ELF-1 (cell line): Measurements from ENCODE around the gene TWF2.

Source experiments
- DNase-seq: peaks from one replicate; pipeline ENCODE4 v3.0.0-alpha.2; 2016; ENCODE audit warnings: low read depth, low spot score

TWF2 gene

GRCh38 chr3:52257911-52258310 lies 19.0 kb upstream of the TWF2 start:
- DNase-seq = no peak

DNA sequence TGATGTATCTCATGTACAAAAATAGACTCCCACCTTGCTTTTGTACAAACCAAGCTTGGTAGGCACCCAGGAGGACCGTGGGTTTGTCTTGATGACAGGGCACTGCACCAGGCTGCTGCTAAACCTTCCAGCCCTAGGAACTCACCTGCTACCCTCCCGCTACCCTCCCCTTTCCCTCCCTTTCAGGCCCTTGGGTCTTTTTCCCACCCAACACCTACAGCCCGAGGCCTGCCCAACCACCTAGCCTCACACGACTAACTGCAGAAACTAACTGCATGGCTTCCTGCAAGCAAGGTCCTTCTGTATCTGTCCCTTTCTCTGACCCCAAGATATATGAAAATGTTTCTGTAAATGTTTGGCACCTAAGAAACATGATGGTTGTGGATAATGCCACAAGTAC lies 17.7 kb upstream of the TWF2 start:
- no peak for DNase-seq

GRCh38 chr3:52256159-52256558 lies 17.2 kb upstream of the TWF2 start:
- DNase-seq = no peak

GRCh38 chr3:52254608-52255007 lies 15.7 kb upstream of the TWF2 start:
- DNase-seq = no peak

DNA sequence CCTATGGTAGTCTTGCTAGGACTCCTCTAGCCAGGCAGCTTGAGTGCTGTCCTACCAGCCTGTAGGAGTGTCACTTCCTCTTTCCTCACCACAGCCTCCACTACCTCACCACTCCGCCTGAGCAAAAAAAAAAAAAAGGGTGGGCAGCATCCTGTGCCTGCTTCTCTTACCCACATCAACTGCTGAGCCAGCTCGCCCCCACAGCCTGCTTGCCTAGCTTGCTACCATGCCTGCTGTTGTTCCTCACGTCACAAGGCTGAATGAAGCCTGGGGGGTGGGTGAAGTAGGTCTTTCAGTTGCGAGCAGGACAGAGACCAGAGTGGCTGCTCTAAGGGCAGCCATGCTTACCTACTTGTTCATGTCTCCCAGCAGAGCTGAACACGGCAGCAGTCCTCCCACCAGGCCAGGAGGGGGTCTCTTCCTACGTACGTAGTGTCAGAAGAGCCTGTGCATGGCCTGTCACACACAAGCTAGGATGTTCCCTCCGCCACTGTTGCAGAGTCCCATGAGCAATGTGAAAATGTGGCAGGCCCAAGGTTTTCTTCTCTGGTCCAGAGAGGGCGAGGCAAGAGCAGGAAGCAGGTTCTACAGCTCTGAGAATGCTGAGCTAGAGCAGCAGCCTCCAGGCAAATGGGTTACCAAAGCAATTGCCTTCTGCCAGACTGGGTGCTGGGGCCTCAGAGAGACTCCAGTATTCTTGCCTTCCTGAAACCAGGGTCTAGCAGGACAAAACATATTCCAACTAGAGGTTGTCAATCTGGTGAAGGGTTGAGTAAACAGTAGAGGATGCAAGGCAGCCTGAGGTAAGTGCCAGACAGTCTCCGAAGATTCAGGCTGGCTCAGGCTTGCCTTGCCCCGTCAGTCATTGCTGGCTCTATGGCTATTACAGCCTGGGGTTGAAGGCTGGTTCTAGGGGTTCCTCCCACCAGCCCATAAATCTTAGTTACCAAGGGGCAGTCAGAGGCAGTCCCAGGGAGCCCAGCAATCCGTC lies 14.7 kb upstream of the TWF2 start:
- peak; percentile 48 for DNase-seq

DNA sequence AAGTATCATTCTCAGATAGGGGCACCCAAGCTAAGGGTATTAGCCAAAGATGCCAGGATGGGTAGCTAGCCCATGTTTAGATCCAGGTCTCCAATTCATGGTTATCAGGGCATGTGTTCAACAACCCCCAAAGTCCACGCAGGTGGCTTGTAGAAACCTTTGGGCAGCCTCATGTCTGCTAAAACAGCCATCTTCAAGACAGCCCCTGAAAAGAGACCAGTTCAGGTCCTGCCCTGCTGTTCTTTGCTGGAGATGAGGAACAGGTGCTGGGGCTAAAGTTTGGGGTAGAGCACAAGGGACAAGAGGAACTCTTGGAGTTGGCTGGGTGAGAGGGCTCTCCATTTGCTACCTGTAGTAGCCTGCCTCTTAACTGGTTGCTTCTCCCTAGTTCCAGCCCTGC lies 11.2 kb upstream of the TWF2 start:
- no peak for DNase-seq

DNA sequence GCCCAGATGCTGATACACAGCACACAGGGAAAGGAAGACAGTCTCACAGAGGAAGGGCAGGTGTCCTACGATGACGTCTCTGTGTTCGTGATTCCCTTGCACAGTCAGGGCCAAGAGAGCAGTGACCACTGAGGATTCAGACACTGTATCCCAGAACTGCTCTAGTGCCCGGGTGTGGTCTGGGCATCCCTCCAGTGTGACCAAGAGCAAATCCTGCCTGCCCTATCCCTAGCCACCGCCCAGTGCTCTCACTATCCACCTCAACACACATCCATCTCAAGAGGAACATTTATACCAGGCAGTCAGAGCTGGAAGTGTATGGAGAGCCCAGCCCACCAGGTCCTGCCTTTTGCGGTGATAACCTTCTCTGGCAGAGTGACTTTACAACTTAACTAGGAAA lies 10.7 kb upstream of the TWF2 start:
- DNase-seq = no peak

DNA sequence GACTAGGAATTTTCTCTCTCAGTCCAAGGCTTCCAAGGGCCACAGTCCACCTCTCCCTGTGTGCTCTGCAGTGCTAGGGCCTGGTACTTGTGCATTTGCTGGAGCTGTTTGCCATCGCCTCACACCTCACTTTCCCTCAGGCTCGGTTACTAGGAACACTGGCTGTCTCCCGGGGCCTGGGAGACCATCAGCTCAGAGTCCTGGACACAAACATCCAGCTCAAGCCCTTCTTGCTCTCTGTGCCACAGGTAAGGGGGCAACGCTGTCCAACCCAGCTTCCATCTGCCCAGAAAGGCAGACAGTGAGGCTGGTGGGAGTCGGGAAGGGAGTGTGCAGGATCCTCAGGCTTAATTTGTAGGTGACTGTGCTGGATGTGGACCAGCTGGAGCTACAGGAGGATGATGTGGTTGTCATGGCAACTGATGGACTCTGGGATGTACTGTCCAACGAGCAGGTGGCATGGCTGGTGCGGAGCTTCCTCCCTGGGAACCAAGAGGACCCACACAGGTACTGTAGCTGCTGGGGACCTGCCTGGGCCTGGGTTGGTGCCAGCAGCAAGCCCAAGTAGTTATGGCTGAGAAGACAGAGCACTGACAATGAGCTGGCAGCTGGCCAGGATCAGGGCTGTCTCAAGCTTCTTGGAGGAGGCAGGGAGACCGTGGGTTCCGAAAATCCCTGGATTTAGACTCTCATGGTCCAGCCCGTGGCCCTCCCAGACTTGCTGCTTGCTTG lies 10.0 kb upstream of the TWF2 start:
- no peak for DNase-seq

- DNase-seq = no peak
Observed at GRCh38 chr3:52248165-52248541, 9.2 kb upstream of the TWF2 start.

GRCh38 chr3:52247409-52248164 lies 8.6 kb upstream of the TWF2 start:
- DNase-seq = no peak

DNA sequence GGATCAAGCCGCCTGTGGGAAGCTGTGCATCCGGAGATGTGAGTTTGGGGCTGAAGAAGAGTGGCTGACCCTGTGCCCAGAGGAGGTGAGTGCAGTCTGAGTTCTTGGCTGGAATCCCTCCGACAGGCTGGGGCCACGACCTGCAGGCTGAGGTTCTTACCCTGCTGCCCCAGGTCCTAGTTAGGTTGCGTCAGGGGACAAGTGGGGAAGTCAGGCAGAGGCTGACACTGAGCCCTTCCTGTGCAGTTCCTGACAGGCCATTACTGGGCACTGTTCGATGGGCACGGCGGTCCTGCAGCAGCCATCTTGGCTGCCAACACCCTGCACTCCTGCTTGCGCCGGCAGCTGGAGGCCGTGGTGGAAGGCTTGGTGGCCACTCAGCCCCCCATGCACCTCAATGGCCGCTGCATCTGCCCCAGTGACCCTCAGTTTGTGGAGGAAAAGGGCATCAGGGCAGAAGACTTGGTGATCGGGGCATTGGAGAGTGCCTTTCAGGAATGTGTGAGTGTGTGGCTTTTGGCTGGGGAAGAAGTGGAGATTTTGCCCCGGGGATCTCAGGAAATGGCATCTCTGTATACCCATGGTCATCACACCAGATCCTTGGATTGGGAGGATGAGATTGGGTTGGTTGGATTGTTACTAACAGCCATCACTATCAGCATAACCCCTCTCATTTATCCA lies 7.9 kb upstream of the TWF2 start:
- no peak for DNase-seq

DNA sequence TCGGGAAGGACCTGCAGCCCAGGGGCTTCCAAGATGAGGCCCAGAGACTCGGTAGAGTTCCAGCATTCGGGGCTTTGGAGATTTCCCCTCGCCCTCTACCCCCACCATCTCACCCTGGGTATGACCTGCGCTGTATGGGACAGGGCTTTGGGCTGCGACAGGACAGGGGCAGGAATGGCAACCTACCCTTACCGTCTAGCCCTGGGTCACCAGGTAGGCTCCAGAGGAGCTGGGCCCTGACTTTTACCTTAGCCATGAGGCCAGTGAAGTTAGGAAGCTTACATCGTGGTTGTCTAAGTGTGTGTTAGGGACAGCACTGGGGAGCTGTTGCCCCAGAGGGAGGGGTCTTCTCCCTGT lies 7.3 kb upstream of the TWF2 start:
- DNase-seq = no peak

DNA sequence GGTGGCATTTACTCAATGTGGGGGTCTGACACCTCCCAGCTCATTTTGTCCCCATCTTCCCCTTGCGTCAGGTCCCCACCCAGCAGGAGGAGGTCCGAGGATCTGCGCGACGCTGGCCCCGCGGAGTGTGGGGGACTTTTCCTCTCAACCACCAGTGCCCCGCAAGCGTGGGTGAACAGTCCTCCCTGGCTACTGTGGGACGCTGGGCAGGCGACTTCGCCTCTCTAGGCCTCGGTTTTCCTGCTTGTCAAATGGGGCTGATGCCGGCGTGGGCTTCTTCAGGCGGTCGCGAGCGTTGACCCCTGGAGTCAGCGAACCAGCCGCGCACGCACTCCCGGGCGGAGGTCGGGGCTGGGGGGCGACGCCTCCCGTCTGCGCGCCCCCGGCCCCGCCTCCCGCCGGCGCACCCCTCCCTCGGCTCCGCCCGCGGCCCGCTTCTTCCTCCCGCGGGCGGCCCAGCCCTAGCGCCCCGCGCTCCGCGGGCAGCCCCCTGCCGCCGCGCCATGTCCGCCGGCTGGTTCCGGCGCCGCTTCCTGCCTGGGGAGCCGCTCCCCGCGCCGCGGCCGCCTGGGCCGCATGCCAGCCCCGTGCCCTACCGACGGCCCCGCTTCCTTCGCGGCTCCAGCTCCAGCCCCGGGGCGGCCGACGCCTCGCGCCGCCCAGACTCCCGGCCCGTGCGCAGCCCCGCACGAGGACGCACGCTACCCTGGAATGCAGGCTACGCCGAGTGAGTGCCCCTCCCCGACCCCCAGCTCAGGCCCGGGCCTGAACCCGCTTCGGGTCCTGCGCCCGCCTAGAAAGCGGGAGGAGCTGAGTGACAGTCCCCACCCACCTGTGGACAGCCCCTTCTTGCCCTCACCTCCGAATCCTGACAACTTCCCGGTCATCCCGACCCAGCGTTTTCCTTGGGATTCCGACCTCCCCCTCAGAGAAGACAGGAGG lies 6.6 kb upstream of the TWF2 start, which contains the start of gene PPM1M:
TSS of gene PPM1M (plus strand) at position 438 of the 942 bp plus-strand sequence. CDS start at position 504, 66 bp downstream.
- peak; percentile 73 for DNase-seq

- no peak for DNase-seq
Observed at GRCh38 chr3:52243791-52244628, 5.1 kb upstream of the TWF2 start.

DNA sequence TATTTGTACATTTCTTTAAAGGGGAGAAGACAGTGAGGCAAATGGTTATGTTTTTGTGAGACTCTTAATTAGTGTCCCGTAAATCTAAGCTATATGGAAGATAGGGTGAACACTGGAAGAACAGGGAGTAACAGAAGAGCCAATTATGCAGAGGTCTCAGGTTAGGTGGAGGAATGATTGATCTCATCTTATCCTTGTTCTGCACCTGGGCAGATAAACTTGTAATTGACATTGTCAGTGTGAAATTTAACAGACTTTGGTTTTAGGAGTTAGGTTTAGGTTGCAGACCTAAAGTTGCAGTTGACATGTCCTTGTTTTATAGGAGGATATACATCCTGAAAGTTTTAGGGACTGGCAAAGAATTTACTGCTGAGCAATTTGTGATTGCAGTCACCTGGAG lies 3.1 kb upstream of the TWF2 start:
- no peak for DNase-seq

DNA sequence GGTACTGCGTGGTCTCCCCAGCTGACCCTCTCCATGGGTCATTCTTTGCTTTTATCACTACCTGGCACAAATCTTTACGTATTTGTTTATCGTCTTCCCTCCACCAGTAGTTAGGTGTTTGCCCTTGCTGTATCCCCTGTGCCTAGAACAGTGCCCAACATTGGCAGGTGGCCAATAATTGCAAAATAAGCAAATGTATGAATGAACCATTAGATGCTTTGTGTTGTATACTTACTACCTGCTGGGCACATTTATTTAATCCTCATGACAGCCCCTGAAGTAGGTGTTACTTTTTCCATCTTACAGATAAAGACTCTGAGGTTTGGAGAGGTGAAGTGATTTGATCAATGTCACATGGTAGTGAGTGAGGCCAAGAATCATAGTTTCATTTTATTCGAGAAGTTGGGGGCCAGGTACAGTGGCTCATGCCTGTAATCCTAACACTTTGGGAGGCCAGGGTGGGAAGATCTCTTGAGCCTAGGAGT lies 2.0 kb upstream of the TWF2 start:
- DNase-seq = no peak

DNA sequence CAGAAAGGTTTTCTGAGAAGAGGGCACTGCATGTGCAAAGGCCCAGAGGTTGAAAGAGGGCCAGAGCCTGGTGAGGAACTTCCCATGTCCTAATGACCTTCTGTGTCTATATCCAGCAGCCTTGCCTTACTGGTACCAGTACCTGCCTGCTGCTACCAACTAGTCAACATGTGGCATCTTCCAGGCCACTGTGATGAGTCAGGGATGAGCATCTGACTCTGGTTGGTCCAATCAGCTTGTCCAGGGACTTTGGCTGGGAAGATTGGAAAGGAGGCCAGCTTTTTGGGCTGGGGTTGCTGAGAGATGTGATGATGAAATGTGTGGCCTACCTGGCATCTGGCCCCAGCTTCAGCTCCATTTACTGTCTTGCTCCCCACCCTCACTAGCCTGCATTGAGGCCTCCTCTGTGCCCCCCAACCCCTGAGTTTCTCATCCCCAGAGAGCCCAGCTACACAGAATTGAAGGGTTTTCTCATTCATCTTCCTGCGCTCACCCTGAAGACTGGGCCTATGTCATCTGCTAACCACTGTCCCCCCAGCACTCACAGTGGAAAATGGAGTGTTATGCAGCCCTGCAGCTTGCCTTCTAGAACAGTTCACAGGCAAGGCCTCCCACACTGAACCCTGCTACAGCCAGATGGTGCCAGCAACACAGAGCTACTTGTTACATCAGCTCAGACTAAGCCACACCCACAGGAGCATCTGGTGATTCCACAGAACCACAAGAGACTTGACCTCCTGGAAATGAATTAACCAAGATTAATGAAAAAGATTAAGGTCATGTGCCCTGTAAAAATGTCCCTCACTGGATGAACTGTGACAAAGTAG lies 1.3 kb upstream of the TWF2 start:
- DNase-seq = no peak

DNA sequence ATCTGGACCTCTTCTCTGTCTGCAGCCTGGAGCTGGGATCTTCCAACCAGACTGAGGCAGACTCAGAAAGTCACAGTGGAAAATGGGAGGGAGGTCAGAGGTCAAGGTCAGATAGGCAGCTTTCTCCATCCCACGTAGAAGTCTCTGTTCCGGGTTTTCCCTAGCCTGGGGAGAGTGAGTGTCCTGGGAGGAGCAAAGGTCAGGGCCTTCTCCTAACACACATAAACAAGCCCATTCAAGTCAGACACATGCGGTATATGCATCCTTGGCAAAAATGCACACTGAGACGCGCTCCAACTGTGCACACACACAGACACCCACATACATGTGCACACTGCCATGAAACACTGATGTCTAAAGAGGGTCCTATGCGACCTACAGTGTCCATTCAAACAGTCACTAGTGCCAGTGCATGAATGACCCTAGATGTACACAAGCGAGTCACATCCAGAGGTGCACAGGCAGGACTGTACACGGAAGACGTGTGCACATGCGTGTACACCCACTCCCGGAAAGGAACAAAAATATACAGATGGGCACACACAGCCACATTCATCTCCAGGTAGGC lies 681 bp downstream of the TWF2 start:
- no peak for DNase-seq
